HG03342 (cell line): ENCODE measurements around the gene DCLRE1B.

ENCODE experiments used
- ATAC-seq: cut with Tn5 transposase; IDR thresholded peaks from one replicate; pipeline ENCODE4 v1.9.1; 2021; ENCODE audit warnings: mild to moderate bottlenecking, moderate library complexity; ENCODE audit not compliant: unreplicated experiment

The DCLRE1B gene

GRCh38 chr1:113904674-113905434, at the start of gene DCLRE1B, which contains the start of gene AP4B1:
TSS of gene DCLRE1B (plus strand) at chr1:113905326. CDS start at chr1:113905587, 261 bp downstream.
TSS of gene AP4B1 (minus strand) at chr1:113904799. CDS start at chr1:113904717, 82 bp downstream.
- peak; percentile 86 for ATAC-seq

GRCh38 chr1:113855630-113856400, 49.3 kb upstream of the DCLRE1B start:
- no peak for ATAC-seq

- ATAC-seq, result no peak
Measured at GRCh38 chr1:113856401-113856790, 48.7 kb upstream of the DCLRE1B start.

- no peak for ATAC-seq
Measured at GRCh38 chr1:113857776-113858175, 47.4 kb upstream of the DCLRE1B start.

- ATAC-seq, result no peak
Measured at GRCh38 chr1:113858418-113858817, 46.7 kb upstream of the DCLRE1B start.

GRCh38 chr1:113858982-113859381, 46.1 kb upstream of the DCLRE1B start:
- ATAC-seq, result no peak

- peak; percentile 91 for ATAC-seq
Measured at GRCh38 chr1:113859478-113860175, 45.5 kb upstream of the DCLRE1B start.

- no peak for ATAC-seq
Measured at GRCh38 chr1:113860891-113861290, 44.2 kb upstream of the DCLRE1B start.

GRCh38 chr1:113861641-113862040, 43.5 kb upstream of the DCLRE1B start:
- no peak for ATAC-seq

GRCh38 chr1:113868387-113869083, 36.6 kb upstream of the DCLRE1B start:
- ATAC-seq, result no peak

GRCh38 chr1:113870778-113871177, 34.3 kb upstream of the DCLRE1B start:
- ATAC-seq, result no peak

GRCh38 chr1:113871597-113872113, 33.5 kb upstream of the DCLRE1B start, which contains the start of gene PTPN22:
TSS of gene PTPN22 (minus strand) at chr1:113871712.
- peak; percentile 91 for ATAC-seq

GRCh38 chr1:113872219-113872935, 32.7 kb upstream of the DCLRE1B start:
- no peak for ATAC-seq

GRCh38 chr1:113874012-113874879, 30.9 kb upstream of the DCLRE1B start:
- ATAC-seq, result peak; percentile 33

- ATAC-seq, result peak; percentile 35
Measured at GRCh38 chr1:113875714-113876113, 29.4 kb upstream of the DCLRE1B start.

- no peak for ATAC-seq
Measured at GRCh38 chr1:113876176-113876575, 28.9 kb upstream of the DCLRE1B start.

GRCh38 chr1:113879739-113880038, 25.4 kb upstream of the DCLRE1B start:
- ATAC-seq, result no peak

- ATAC-seq, result no peak
Measured at GRCh38 chr1:113881661-113882060, 23.5 kb upstream of the DCLRE1B start.
